ENCODE data around the gene PRELID3B.

DNA sequence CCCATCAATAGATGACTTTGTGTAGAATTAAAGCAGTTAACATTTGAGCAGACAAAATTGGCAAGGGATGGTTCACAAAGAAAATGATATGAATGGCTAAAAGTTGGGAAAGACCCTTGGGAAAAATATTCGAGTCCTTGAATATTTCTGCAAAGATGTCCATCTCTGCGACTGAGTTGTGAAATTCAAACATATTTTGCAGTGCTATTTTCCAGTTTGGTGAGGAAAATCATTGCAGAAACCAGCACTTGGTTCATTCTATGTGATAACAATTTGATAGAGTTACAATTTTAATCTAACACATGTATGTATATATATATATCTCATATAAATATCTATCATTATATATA is 6.1 kb upstream of the PRELID3B start:
- TF ChIP-seq, protein P1, sequence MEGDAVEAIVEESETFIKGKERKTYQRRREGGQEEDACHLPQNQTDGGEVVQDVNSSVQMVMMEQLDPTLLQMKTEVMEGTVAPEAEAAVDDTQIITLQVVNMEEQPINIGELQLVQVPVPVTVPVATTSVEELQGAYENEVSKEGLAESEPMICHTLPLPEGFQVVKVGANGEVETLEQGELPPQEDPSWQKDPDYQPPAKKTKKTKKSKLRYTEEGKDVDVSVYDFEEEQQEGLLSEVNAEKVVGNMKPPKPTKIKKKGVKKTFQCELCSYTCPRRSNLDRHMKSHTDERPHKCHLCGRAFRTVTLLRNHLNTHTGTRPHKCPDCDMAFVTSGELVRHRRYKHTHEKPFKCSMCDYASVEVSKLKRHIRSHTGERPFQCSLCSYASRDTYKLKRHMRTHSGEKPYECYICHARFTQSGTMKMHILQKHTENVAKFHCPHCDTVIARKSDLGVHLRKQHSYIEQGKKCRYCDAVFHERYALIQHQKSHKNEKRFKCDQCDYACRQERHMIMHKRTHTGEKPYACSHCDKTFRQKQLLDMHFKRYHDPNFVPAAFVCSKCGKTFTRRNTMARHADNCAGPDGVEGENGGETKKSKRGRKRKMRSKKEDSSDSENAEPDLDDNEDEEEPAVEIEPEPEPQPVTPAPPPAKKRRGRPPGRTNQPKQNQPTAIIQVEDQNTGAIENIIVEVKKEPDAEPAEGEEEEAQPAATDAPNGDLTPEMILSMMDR (IDR thresholded peaks at IDR 0.05; ENCODE audit: insufficient read depth, low read length, poor library complexity, severe bottlenecking), result no peak
- no peak for TF ChIP-seq EZH2phosphoT487 (conservative IDR thresholded peaks at IDR 0.05; ENCODE audit: low read length)
